Measurements from ENCODE around the gene ZNF280B. TPM values are rescaled to one million over a fixed set of nuclear protein-coding genes. Genes with fewer than 3 reads are reported as not detected.

Gene ZNF280B
- total RNA-seq, 2 experiments from 2014 or later, result 2.9 to 5.3 TPM

- Histone ChIP-seq H3K4me2 (ENCODE audit: low read length) (no peak overlapping the region), H4K20me1 (ENCODE audit: insufficient read depth, low read length) (no peaks in the 10 kb centered on the region), H2AFZ (ENCODE audit: low read length) (no peak overlapping the region), H3K9me2 (ENCODE audit: insufficient read depth, low read length) (no peaks in the 10 kb centered on the region), H3K4me1 (ENCODE audit: insufficient read depth, low read length, poor library complexity, severe bottlenecking) (no peaks in the 10 kb centered on the region), H3K27ac (ENCODE audit: low read depth, low read length, poor library complexity, severe bottlenecking) (no peak overlapping the region), H3K4me3 (ENCODE audit: low read depth, low read length, poor library complexity, severe bottlenecking) (no peak overlapping the region), H3K79me2 (ENCODE audit: insufficient read depth, low read depth, low read length) (no peaks in the 10 kb centered on the region), H3K36me3 (ENCODE audit: insufficient read depth, low read length) (no peaks in the 10 kb centered on the region), H3K9me3 (ENCODE audit: low read length) (no peaks in the 10 kb centered on the region)
- ChIA-PET POLR2A (no interaction called here), CTCF (ENCODE audit: unreplicated experiment) (no interaction called here)
- no TSS peak for BruUV-seq (replicated peaks)
- intact Hi-C loops (cut with micrococcal nuclease; ENCODE audit: unreplicated experiment), result no loop called here
- DNase-seq (ENCODE audit: low spot score), result no peak
- TF ChIP-seq CTCF (conservative IDR thresholded peaks at IDR 0.05; ENCODE audit: low read length) (no peak), EZH2phosphoT487 (IDR thresholded peaks at IDR 0.05; ENCODE audit: borderline replicate concordance, low read depth, low read length) (no peak)
These were observed 28.0 kb upstream of the ZNF280B start for GRCh38 chr22:22536515-22536914.

- no peaks in the 10 kb centered on the region for H3K9me2 ChIP-seq (ENCODE audit: insufficient read depth, low read length)
- no peak overlapping the region for H3K4me2 ChIP-seq (ENCODE audit: low read length)
- CTCF ChIA-PET (ENCODE audit: unreplicated experiment), result no interaction called here
- no peaks in the 10 kb centered on the region for H4K20me1 ChIP-seq (ENCODE audit: insufficient read depth, low read length)
- no peak for TF ChIP-seq CTCF (conservative IDR thresholded peaks at IDR 0.05; ENCODE audit: low read length)
- no peak for TF ChIP-seq EZH2phosphoT487 (IDR thresholded peaks at IDR 0.05; ENCODE audit: borderline replicate concordance, low read depth, low read length)
- H3K79me2 ChIP-seq (ENCODE audit: insufficient read depth, low read depth, low read length), result no peaks in the 10 kb centered on the region
- no peak for DNase-seq (ENCODE audit: low spot score)
- POLR2A ChIA-PET, result no interaction called here
- H3K27ac ChIP-seq (ENCODE audit: low read depth, low read length, poor library complexity, severe bottlenecking), result no peak overlapping the region
- intact Hi-C loops (cut with micrococcal nuclease; ENCODE audit: unreplicated experiment), result no loop called here
- H3K36me3 ChIP-seq (ENCODE audit: insufficient read depth, low read length), result no peaks in the 10 kb centered on the region
- no TSS peak for BruUV-seq (replicated peaks)
- H2AFZ ChIP-seq (ENCODE audit: low read length), result no peak overlapping the region
- no peaks in the 10 kb centered on the region for H3K9me3 ChIP-seq (ENCODE audit: low read length)
- H3K4me1 ChIP-seq (ENCODE audit: insufficient read depth, low read length, poor library complexity, severe bottlenecking), result no peaks in the 10 kb centered on the region
- no peak overlapping the region for H3K4me3 ChIP-seq (ENCODE audit: low read depth, low read length, poor library complexity, severe bottlenecking)
These were observed 27.1 kb upstream of the ZNF280B start for GRCh38 chr22:22535662-22536061.

GRCh38 chr22:22534604-22535415, 26.3 kb upstream of the ZNF280B start:
- no peaks in the 10 kb centered on the region for H4K20me1 ChIP-seq (ENCODE audit: insufficient read depth, low read length)
- TF ChIP-seq EZH2phosphoT487 (IDR thresholded peaks at IDR 0.05; ENCODE audit: borderline replicate concordance, low read depth, low read length) (no peak), CTCF (conservative IDR thresholded peaks at IDR 0.05; ENCODE audit: low read length) (no peak)
- H3K4me1 ChIP-seq (ENCODE audit: insufficient read depth, low read length, poor library complexity, severe bottlenecking), result no peaks in the 10 kb centered on the region
- H2AFZ ChIP-seq (ENCODE audit: low read length), result no peak overlapping the region
- ChIA-PET POLR2A (no interaction called here), CTCF (ENCODE audit: unreplicated experiment) (no interaction called here)
- DNase-seq (ENCODE audit: low spot score), result no peak
- no peak overlapping the region for H3K4me3 ChIP-seq (ENCODE audit: low read depth, low read length, poor library complexity, severe bottlenecking)
- H3K36me3 ChIP-seq (ENCODE audit: insufficient read depth, low read length), result no peaks in the 10 kb centered on the region
- intact Hi-C loops (cut with micrococcal nuclease; ENCODE audit: unreplicated experiment), result no loop called here
- no peaks in the 10 kb centered on the region for H3K9me2 ChIP-seq (ENCODE audit: insufficient read depth, low read length)
- H3K4me2 ChIP-seq (ENCODE audit: low read length), result no peak overlapping the region
- no peak overlapping the region for H3K27ac ChIP-seq (ENCODE audit: low read depth, low read length, poor library complexity, severe bottlenecking)
- no TSS peak for BruUV-seq (replicated peaks)
- H3K9me3 ChIP-seq (ENCODE audit: low read length), result no peaks in the 10 kb centered on the region
- H3K79me2 ChIP-seq (ENCODE audit: insufficient read depth, low read depth, low read length), result no peaks in the 10 kb centered on the region

Measured in OCI-LY7 (cell line).